ENCODE measurements around the gene B4GALT1.

The B4GALT1 gene

DNA sequence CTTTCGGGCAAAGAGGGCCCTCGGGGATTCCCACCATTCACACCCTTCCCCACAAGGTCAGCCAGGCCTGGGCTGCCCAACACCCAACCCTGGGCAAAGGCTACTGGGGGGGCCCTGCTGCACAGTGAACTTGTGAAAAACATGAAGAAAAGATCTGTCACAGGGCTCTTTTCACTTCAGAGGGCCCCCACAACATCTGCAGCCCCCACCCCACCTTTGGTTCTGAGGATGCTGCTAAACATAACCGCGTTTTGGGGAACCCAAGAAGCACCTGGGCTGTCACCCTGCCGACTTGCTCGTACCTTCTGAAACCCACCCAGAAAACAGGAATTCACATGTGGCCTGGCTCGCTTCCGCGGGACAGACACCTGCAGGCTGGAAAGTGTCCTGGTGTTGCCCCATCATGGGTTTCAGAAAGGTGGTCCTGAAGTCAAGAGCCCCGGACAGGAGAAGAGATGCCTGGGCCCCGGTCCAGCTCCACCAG, 29.3 kb downstream of the B4GALT1 start:
- no peak overlapping the region for H3K4me3 ChIP-seq (ENCODE audit: low read depth, low read length)
- no peak for DNase-seq
- H3K9me3 ChIP-seq (ENCODE audit: severe bottlenecking) = no peaks in the 10 kb centered on the region
- H3K36me3 ChIP-seq = peaks cover 6% of the 10 kb centered on the region
- TF ChIP-seq CTCF (IDR thresholded peaks at IDR 0.05; ENCODE audit: low read depth, low read length) = no peak
- H3K27ac ChIP-seq = no peak overlapping the region
- no peaks in the 10 kb centered on the region for H3K27me3 ChIP-seq (ENCODE audit: insufficient read depth, low read depth, severe bottlenecking)

GRCh38 chr9:33136721-33137670, 30.1 kb downstream of the B4GALT1 start:
- Histone ChIP-seq H3K36me3 (peaks cover 9% of the 10 kb centered on the region), H3K4me3 (ENCODE audit: low read depth, low read length) (no peak overlapping the region), H3K27ac (no peak overlapping the region), H3K27me3 (ENCODE audit: insufficient read depth, low read depth, severe bottlenecking) (no peaks in the 10 kb centered on the region), H3K9me3 (ENCODE audit: severe bottlenecking) (no peaks in the 10 kb centered on the region)
- DNase-seq = no peak
- TF ChIP-seq CTCF (IDR thresholded peaks at IDR 0.05; ENCODE audit: low read depth, low read length) = no peak

GRCh38 chr9:33135470-33135958, 31.6 kb downstream of the B4GALT1 start:
- TF ChIP-seq CTCF (IDR thresholded peaks at IDR 0.05; ENCODE audit: low read depth, low read length) = no peak
- Histone ChIP-seq H3K27me3 (ENCODE audit: insufficient read depth, low read depth, severe bottlenecking) (no peaks in the 10 kb centered on the region), H3K27ac (no peak overlapping the region), H3K4me3 (ENCODE audit: low read depth, low read length) (no peak overlapping the region), H3K36me3 (peaks cover 9% of the 10 kb centered on the region), H3K9me3 (ENCODE audit: severe bottlenecking) (no peaks in the 10 kb centered on the region)
- no peak for DNase-seq

DNA sequence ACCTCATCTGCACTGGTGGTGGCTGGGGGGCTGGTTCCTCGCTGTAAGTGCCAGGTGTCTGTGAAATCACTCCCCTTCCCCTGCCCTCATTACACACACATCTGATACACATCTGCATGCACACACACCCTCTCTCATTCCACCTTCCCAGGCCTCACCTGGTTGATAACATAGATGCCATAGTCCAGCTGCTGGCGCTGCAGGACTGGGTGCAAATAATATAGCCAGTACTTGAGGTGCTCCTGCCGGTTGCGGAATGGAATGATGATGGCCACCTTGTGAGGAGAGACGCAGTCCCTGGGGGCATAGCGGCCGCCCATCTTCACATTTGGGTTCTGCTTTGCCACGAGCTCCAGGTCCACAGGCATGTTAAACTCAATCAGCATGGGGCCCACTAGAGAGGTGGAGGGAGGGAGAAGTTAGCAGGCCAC, 32.1 kb downstream of the B4GALT1 start:
- Histone ChIP-seq H3K27ac (no peak overlapping the region), H3K9me3 (ENCODE audit: severe bottlenecking) (no peaks in the 10 kb centered on the region), H3K36me3 (peaks cover 9% of the 10 kb centered on the region), H3K4me3 (ENCODE audit: low read depth, low read length) (no peak overlapping the region), H3K27me3 (ENCODE audit: insufficient read depth, low read depth, severe bottlenecking) (no peaks in the 10 kb centered on the region)
- no peak for DNase-seq
- no peak for TF ChIP-seq CTCF (IDR thresholded peaks at IDR 0.05; ENCODE audit: low read depth, low read length)

DNA sequence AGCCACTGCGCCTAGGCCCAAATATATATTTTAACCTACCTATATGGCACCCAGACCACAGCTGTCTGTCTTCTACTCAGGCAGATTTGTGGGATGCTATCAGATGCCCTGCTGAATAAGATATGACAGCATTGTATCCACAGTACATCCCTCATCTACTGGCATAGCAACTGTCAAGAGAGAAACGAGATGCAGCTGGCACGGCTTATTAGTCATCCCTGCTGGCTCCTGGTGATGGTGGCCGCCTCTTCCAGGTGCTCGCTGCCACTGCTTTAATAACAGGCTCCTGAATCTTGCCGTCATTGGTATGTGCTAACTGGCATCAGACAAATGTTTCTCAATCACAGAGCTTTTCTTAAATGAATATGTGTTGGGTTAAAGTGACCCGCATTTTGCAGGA, 34.0 kb downstream of the B4GALT1 start:
- Histone ChIP-seq H3K9me3 (ENCODE audit: severe bottlenecking) (no peaks in the 10 kb centered on the region), H3K36me3 (peaks cover 9% of the 10 kb centered on the region), H3K4me3 (ENCODE audit: low read depth, low read length) (no peak overlapping the region), H3K27ac (no peak overlapping the region), H3K27me3 (ENCODE audit: insufficient read depth, low read depth, severe bottlenecking) (no peaks in the 10 kb centered on the region)
- no peak for TF ChIP-seq CTCF (IDR thresholded peaks at IDR 0.05; ENCODE audit: low read depth, low read length)
- no peak for DNase-seq
